ENCODE measurements around the gene ENTPD1. TPM values are rescaled to one million over a fixed set of nuclear protein-coding genes. Genes with fewer than 3 reads are reported as not detected.

The ENTPD1 gene
- polyA plus RNA-seq, 3 donors = 62.2 to 71.1 (median 70.4) TPM

GRCh38 chr10:95867866-95868265 lies 111.9 kb downstream of the ENTPD1 start:
- H3K9me3 ChIP-seq (replicated peaks in 1 of 2; ENCODE audit: control insufficient read depth in 1 of 2, insufficient read depth in 1 of 2, low read length in 2 of 2) = no peaks in the 10 kb centered on the region
- Mint-ChIP-seq H3K27ac (peak overlapping the region in 2 of 7 donors; percentile 8 to 59), H3K4me3 (no peak overlapping the region), H3K36me3 (peaks cover 79 to 84% of the 10 kb centered on the region in 2 donors), H3K27me3 (ENCODE audit: low read depth in 3 of 3) (no peaks in the 10 kb centered on the region), H3K9me3 (peaks cover 0 to 6% (median 0%) of the 10 kb centered on the region in 7 donors), H3K4me1 (peaks cover 7% of the 10 kb centered on the region)
- H3K9ac ChIP-seq (ENCODE audit: insufficient read depth, low read length, poor library complexity, severe bottlenecking) = no peak overlapping the region
- H3K4me3 ChIP-seq (replicated peaks in 1 of 3; ENCODE audit: low read depth in 2 of 3, low read length in 3 of 3) = no peak overlapping the region
- H3K79me2 ChIP-seq (ENCODE audit: insufficient read depth, low read length) = no peaks in the 10 kb centered on the region
- no CpG with 5 or more reads among the region's 4 CpGs for WGBS (ENCODE audit: insufficient coverage)
- TF ChIP-seq CTCF (IDR thresholded peaks at IDR 0.05) = no peak
- no peaks in the 10 kb centered on the region for H3K27me3 ChIP-seq (ENCODE audit: control insufficient read depth in 2 of 2, insufficient read depth in 2 of 2, low read length in 2 of 2)
- no peaks in the 10 kb centered on the region for H3K4me1 ChIP-seq (ENCODE audit: control insufficient read depth in 1 of 2, insufficient read depth in 2 of 2, low read length in 2 of 2)
- no peak overlapping the region for H3K4me2 ChIP-seq (replicated peaks; ENCODE audit: extremely low read depth, low read length, poor library complexity, severe bottlenecking)
- intact Hi-C loops (cut with micrococcal nuclease) = no loop called here
- DNase-seq = no peak
- H4K20me1 ChIP-seq (ENCODE audit: insufficient read depth, low read length) = peaks cover 3% of the 10 kb centered on the region
- H3K27ac ChIP-seq (ENCODE audit: low read depth in 1 of 2, low read length in 2 of 2) = no peak overlapping the region
- H2AFZ ChIP-seq (ENCODE audit: insufficient read depth, low read depth, low read length, poor library complexity, severe bottlenecking) = no peak overlapping the region
- peaks cover 87 to 100% of the 10 kb centered on the region in 2 donors for H3K36me3 ChIP-seq (replicated peaks in 1 of 2; ENCODE audit: control insufficient read depth in 1 of 2, insufficient read depth in 2 of 2, low read length in 2 of 2)

- no peak for DNase-seq
- no peak overlapping the region for H3K27ac ChIP-seq (ENCODE audit: low read depth in 1 of 2, low read length in 2 of 2)
- H3K4me2 ChIP-seq (replicated peaks; ENCODE audit: extremely low read depth, low read length, poor library complexity, severe bottlenecking) = no peak overlapping the region
- no peaks in the 10 kb centered on the region for H3K27me3 ChIP-seq (ENCODE audit: control insufficient read depth in 2 of 2, insufficient read depth in 2 of 2, low read length in 2 of 2)
- peaks cover 4 to 14% (median 8%) of the 10 kb centered on the region in 7 donors for H3K9me3 Mint-ChIP-seq
- H4K20me1 ChIP-seq (ENCODE audit: insufficient read depth, low read length) = no peaks in the 10 kb centered on the region
- H2AFZ ChIP-seq (ENCODE audit: insufficient read depth, low read depth, low read length, poor library complexity, severe bottlenecking) = no peak overlapping the region
- no peaks in the 10 kb centered on the region for H3K79me2 ChIP-seq (ENCODE audit: insufficient read depth, low read length)
- peak overlapping the region in 2 of 7 donors; percentile 11 to 25 for H3K27ac Mint-ChIP-seq
- TF ChIP-seq CTCF (IDR thresholded peaks at IDR 0.05) = no peak
- H3K36me3 ChIP-seq (replicated peaks in 1 of 2; ENCODE audit: control insufficient read depth in 1 of 2, insufficient read depth in 2 of 2, low read length in 2 of 2) = peaks cover 50 to 96% of the 10 kb centered on the region in 2 donors
- no peak overlapping the region for H3K4me3 Mint-ChIP-seq
- no peak overlapping the region for H3K9ac ChIP-seq (ENCODE audit: insufficient read depth, low read length, poor library complexity, severe bottlenecking)
- no peaks in the 10 kb centered on the region for H3K9me3 ChIP-seq (replicated peaks in 1 of 2; ENCODE audit: control insufficient read depth in 1 of 2, insufficient read depth in 1 of 2, low read length in 2 of 2)
- no peaks in the 10 kb centered on the region for H3K27me3 Mint-ChIP-seq (ENCODE audit: low read depth in 3 of 3)
- peaks cover 6% of the 10 kb centered on the region for H3K4me1 Mint-ChIP-seq
- no peaks in the 10 kb centered on the region for H3K4me1 ChIP-seq (ENCODE audit: control insufficient read depth in 1 of 2, insufficient read depth in 2 of 2, low read length in 2 of 2)
- intact Hi-C loops (cut with micrococcal nuclease) = no loop called here
- 100% methylated on average over 2 of the region's 2 CpGs for WGBS (ENCODE audit: insufficient coverage)
- no peak overlapping the region for H3K4me3 ChIP-seq (replicated peaks in 1 of 3; ENCODE audit: low read depth in 2 of 3, low read length in 3 of 3)
- H3K36me3 Mint-ChIP-seq = peaks cover 65 to 74% of the 10 kb centered on the region in 2 donors
Observed at GRCh38 chr10:95872158-95872711, 116.3 kb downstream of the ENTPD1 start.

All from CD14-positive monocyte (primary cell).